HG02885 (cell line): ENCODE measurements around the gene SSPN.

ENCODE experiments used
- ATAC-seq: cut with Tn5 transposase; IDR thresholded peaks from one replicate; pipeline ENCODE4 v1.9.1; 2021; ENCODE audit warnings: mild to moderate bottlenecking; ENCODE audit not compliant: unreplicated experiment, poor library complexity

Gene SSPN

GRCh38 chr12:26252946-26253345, 57.6 kb downstream of the SSPN start:
- no peak for ATAC-seq

GRCh38 chr12:26255893-26256645, 60.7 kb downstream of the SSPN start:
- ATAC-seq, result no peak

GRCh38 chr12:26264215-26264838, 69.0 kb downstream of the SSPN start:
- ATAC-seq, result no peak

GRCh38 chr12:26265606-26266005, 70.2 kb downstream of the SSPN start:
- no peak for ATAC-seq

GRCh38 chr12:26266881-26267280, 71.5 kb downstream of the SSPN start:
- no peak for ATAC-seq

GRCh38 chr12:26268841-26269561, 73.6 kb downstream of the SSPN start:
- ATAC-seq, result no peak

- no peak for ATAC-seq
Measured at GRCh38 chr12:26269562-26270284, 74.3 kb downstream of the SSPN start.

- no peak for ATAC-seq
Measured at GRCh38 chr12:26271024-26271423, 75.7 kb downstream of the SSPN start.

GRCh38 chr12:26271889-26272492, 76.6 kb downstream of the SSPN start:
- no peak for ATAC-seq

- ATAC-seq, result no peak
Measured at GRCh38 chr12:26272851-26273250, 77.5 kb downstream of the SSPN start.

- no peak for ATAC-seq
Measured at GRCh38 chr12:26273811-26274210, 78.4 kb downstream of the SSPN start.

GRCh38 chr12:26274441-26275312, 79.3 kb downstream of the SSPN start:
- peak; percentile 96 for ATAC-seq

- no peak for ATAC-seq
Measured at GRCh38 chr12:26275313-26276131, 80.1 kb downstream of the SSPN start.

- ATAC-seq, result no peak
Measured at GRCh38 chr12:26276709-26277108, 81.3 kb downstream of the SSPN start.

- ATAC-seq, result no peak
Measured at GRCh38 chr12:26277506-26278246, 82.3 kb downstream of the SSPN start.

GRCh38 chr12:26278266-26278665, 82.9 kb downstream of the SSPN start:
- ATAC-seq, result no peak

- no peak for ATAC-seq
Measured at GRCh38 chr12:26278666-26279065, 83.3 kb downstream of the SSPN start.

GRCh38 chr12:26279091-26279490, 83.7 kb downstream of the SSPN start:
- no peak for ATAC-seq
